OCI-LY7 (cell line): ENCODE measurements around the gene MCM5.

Source experiments
- CTCF ChIP-seq: fragments of 200-600 bp; sonication (generic); conservative IDR thresholded peaks from 2 replicates; pipeline ENCODE4 v1.5.1; 2014; ENCODE audit warnings: mild to moderate bottlenecking, antibody characterized with exemption, low read length, moderate library complexity, mixed read lengths
- EZH2phosphoT487 ChIP-seq: fragments of 200-600 bp; sonication (generic); IDR thresholded peaks from 2 replicates; pipeline ENCODE4 v1.6.1; 2018; ENCODE audit warnings: low read depth, borderline replicate concordance, mild to moderate bottlenecking, mixed run types, antibody characterized with exemption, low read length, moderate library complexity, mixed read lengths

- TF ChIP-seq CTCF: no peak
- no peak for TF ChIP-seq EZH2phosphoT487
Measured at GRCh38 chr22:35392357-35392756, 7.6 kb upstream of the MCM5 start.
